CD4-positive, alpha-beta T cell (primary cell): Measurements from ENCODE around the gene SCN8A. TPM values are rescaled to one million over a fixed set of nuclear protein-coding genes. Genes with fewer than 3 reads are reported as not detected.

Source experiments
- ATAC-seq: fragments of 200-7000 bp; cut with Tn5 transposase; one replicate; pipeline ENCODE4 v1.10.0; 2022; ENCODE audit warnings: mild to moderate bottlenecking; ENCODE audit not compliant: poor library complexity
- CTCF ChIA-PET: fragments of 350-600 bp; sonication (Branson Sonifier 250); formaldehyde crosslinking; loops from one replicate; lab custom pipeline; 2021; ENCODE audit warnings: antibody characterized with exemption, inconsistent platforms; lab: Charles Lee
- POLR2A ChIA-PET: fragments of 350-600 bp; sonication (Branson Sonifier 250); formaldehyde crosslinking; loops from one replicate; lab custom pipeline; 2021; ENCODE audit warnings: antibody characterized with exemption, inconsistent platforms; lab: Charles Lee
- DNase-seq, 14 experiments: peaks; one replicate each; pipeline ENCODE4 v3.0.0-alpha.2; 2013 to 2020; ENCODE audit warnings: mixed read lengths in 2 of 14
- H3K27ac ChIP-seq, 2 donors: one replicate each; pipeline versions ENCODE4 v1.5.1 to v1.7.0; 2013; ENCODE audit warnings: low read length in 2 of 2, low read depth in 1 of 2, mild to moderate bottlenecking in 1 of 2
- H3K27me3 ChIP-seq, 2 experiments: 1 replicate in 1 of 2; 2 replicates in 1 of 2; pipeline versions ENCODE4 v1.6.1 to v1.7.0; 2013; ENCODE audit warnings: low read length in 2 of 2, control low read depth in 1 of 2, mild to moderate bottlenecking in 1 of 2, moderate library complexity in 1 of 2; ENCODE audit not compliant: insufficient read depth in 2 of 2, control insufficient read depth in 1 of 2
- H3K36me3 ChIP-seq: one replicate; pipeline ENCODE4 v1.6.1; 2013; ENCODE audit warnings: low read length, control low read depth; ENCODE audit not compliant: insufficient read depth
- H3K4me1 ChIP-seq: one replicate; pipeline ENCODE4 v1.6.1; 2013; ENCODE audit warnings: low read length, control low read depth; ENCODE audit not compliant: insufficient read depth
- H3K4me3 ChIP-seq: one replicate; pipeline ENCODE4 v1.5.1; 2013; ENCODE audit warnings: mild to moderate bottlenecking, low read length, moderate library complexity
- H3K9me3 ChIP-seq, 2 experiments: 1 replicate in 1 of 2; 2 replicates in 1 of 2; pipeline versions ENCODE4 v1.6.1 to v1.7.0; 2013; ENCODE audit warnings: low read length in 2 of 2, mild to moderate bottlenecking in 2 of 2, control low read depth in 1 of 2, moderate library complexity in 1 of 2; ENCODE audit not compliant: control insufficient read depth in 1 of 2, insufficient read depth in 1 of 2
- H3K27ac Mint-ChIP-seq: one replicate; pipeline ENCODE4 v1.8.0; 2020; ENCODE audit warnings: mixed read lengths
- H3K27me3 Mint-ChIP-seq: one replicate; pipeline ENCODE4 v1.8.0; 2021; ENCODE audit warnings: mixed read lengths
- H3K36me3 Mint-ChIP-seq: one replicate; pipeline ENCODE4 v1.8.0; 2021; ENCODE audit warnings: low read depth, mixed read lengths
- H3K4me1 Mint-ChIP-seq: one replicate; pipeline ENCODE4 v1.8.0; 2021; ENCODE audit warnings: low read depth, mixed read lengths
- H3K4me3 Mint-ChIP-seq: one replicate; pipeline ENCODE4 v1.8.0; 2020; ENCODE audit warnings: mild to moderate bottlenecking, mixed read lengths
- H3K9me3 Mint-ChIP-seq: one replicate; pipeline ENCODE4 v1.8.0; 2020; ENCODE audit warnings: mixed read lengths
- CTCF ChIP-seq: fragments of 200-600 bp; IDR thresholded peaks from one replicate; pipeline ENCODE4 v1.8.0; 2022; ENCODE audit warnings: antibody characterized with exemption, mild to moderate bottlenecking
- intact Hi-C, 2 experiments: fragments of 100-400 bp; cut with DNase I in 1 of 2; cut with micrococcal nuclease in 1 of 2; formaldehyde crosslinking; loops; one replicate each; pipeline versions ENCODE4 v1.15.1 to v1.9.0; 2023 to 2025; cut with DNase I, micrococcal nuclease
- total RNA-seq, 174 experiments: library from RNA in 2 of 174; stranded (reverse) in 2 of 174; gene quantifications; one replicate each; pipeline ENCODE4 v1.2.3 and lab custom pipeline; 2021 to 2026

Gene SCN8A
- total RNA-seq, 2 experiments from 2014 or later = 0.14 to 0.36 TPM

- H3K27me3 ChIP-seq = peaks cover 14 to 20% of the 10 kb centered on the region in 2 experiments
- intact Hi-C loops = no loop called here
- no peaks in the 10 kb centered on the region for H3K36me3 ChIP-seq
- DNase-seq = peak; percentile 7 to 59 (median 26)
- Mint-ChIP-seq H3K27ac (no peak overlapping the region), H3K9me3 (no peaks in the 10 kb centered on the region), H3K27me3 (peaks cover 33% of the 10 kb centered on the region), H3K4me1 (peaks cover 12% of the 10 kb centered on the region), H3K4me3 (peak overlapping the region; percentile 54), H3K36me3 (no peaks in the 10 kb centered on the region)
- POLR2A ChIA-PET = interaction anchor here (0.5 kb wide), 1 partner anchor 218 kb away, joined by 3 read pairs; no protein-coding TSS in a partner anchor
- peak overlapping the region; percentile 27 for H3K4me3 ChIP-seq
- CTCF ChIA-PET = no interaction called here
- TF ChIP-seq CTCF = no peak
- H3K27ac ChIP-seq = no peak overlapping the region
- H3K9me3 ChIP-seq = no peaks in the 10 kb centered on the region
- ATAC-seq = peak; percentile 84
- H3K4me1 ChIP-seq = peaks cover 8% of the 10 kb centered on the region
Observed at GRCh38 chr12:51721282-51721940, 130.4 kb downstream of the SCN8A start.

- Mint-ChIP-seq H3K4me3 (no peak overlapping the region), H3K27ac (no peak overlapping the region), H3K36me3 (no peaks in the 10 kb centered on the region), H3K4me1 (peaks cover 12% of the 10 kb centered on the region), H3K9me3 (no peaks in the 10 kb centered on the region), H3K27me3 (peaks cover 28% of the 10 kb centered on the region)
- H3K27me3 ChIP-seq = peaks cover 14 to 16% of the 10 kb centered on the region in 2 experiments
- ChIA-PET POLR2A (no interaction called here), CTCF (no interaction called here)
- no peaks in the 10 kb centered on the region for H3K9me3 ChIP-seq
- ATAC-seq (no peak), DNase-seq (no peak)
- TF ChIP-seq CTCF = no peak
- intact Hi-C loops = no loop called here
- H3K4me1 ChIP-seq = peaks cover 8% of the 10 kb centered on the region
- H3K27ac ChIP-seq = no peak overlapping the region
- H3K36me3 ChIP-seq = no peaks in the 10 kb centered on the region
- H3K4me3 ChIP-seq = no peak overlapping the region
Observed at GRCh38 chr12:51722431-51722830, 131.4 kb downstream of the SCN8A start.

GRCh38 chr12:51726161-51726560 lies 135.1 kb downstream of the SCN8A start:
- POLR2A ChIA-PET = no interaction called here
- no peak overlapping the region for H3K27ac Mint-ChIP-seq
- H3K27me3 Mint-ChIP-seq = peaks cover 20% of the 10 kb centered on the region
- no peak for DNase-seq
- Histone ChIP-seq H3K9me3 (no peaks in the 10 kb centered on the region), H3K36me3 (no peaks in the 10 kb centered on the region), H3K4me3 (no peak overlapping the region), H3K4me1 (peaks cover 8% of the 10 kb centered on the region), H3K27me3 (peaks cover 12 to 13% of the 10 kb centered on the region in 2 experiments), H3K27ac (no peak overlapping the region)
- intact Hi-C loops = no loop called here
- ATAC-seq = no peak
- no peak for TF ChIP-seq CTCF
- CTCF ChIA-PET = no interaction called here
- H3K9me3 Mint-ChIP-seq = no peaks in the 10 kb centered on the region
- no peak overlapping the region for H3K4me3 Mint-ChIP-seq
- H3K4me1 Mint-ChIP-seq = peaks cover 10% of the 10 kb centered on the region
- H3K36me3 Mint-ChIP-seq = no peaks in the 10 kb centered on the region
